ENCODE results near the gene MN1. TPM values are rescaled to one million over a fixed set of nuclear protein-coding genes. Genes with fewer than 3 reads are reported as not detected.
A peak's percentile ranks its signal among the peaks of the same experiment; 100 is the strongest.

Gene MN1
- total and polyA plus RNA-seq, 2 of the 8 experiments (the other 6 are each of a cell fraction or from before 2014, with no cell fraction given): 3.1 to 4.9 TPM

GRCh38 chr22:27845644-27846043 is 44.1 kb upstream of the MN1 start:
- peaks cover 5 to 25% (median 17%) of the 10 kb centered on the region in 4 experiments for H3K4me1 ChIP-seq (replicated peaks in 1 of 4; ENCODE audit: control insufficient read depth in 3 of 4, insufficient read depth in 4 of 4, low read length in 3 of 4)
- H3K9me3 ChIP-seq (ENCODE audit: insufficient read depth in 2 of 2, low read depth in 1 of 2, low read length in 1 of 2): no peaks in the 10 kb centered on the region
- H2AK5ac ChIP-seq (ENCODE audit: low read depth, low read length): peak overlapping the region; percentile 42; the same call in 1 of the 2 replicates
- no peak overlapping the region for H2BK15ac ChIP-seq (ENCODE audit: low read length)
- H3K27me3 ChIP-seq (replicated peaks in 1 of 4; ENCODE audit: control insufficient read depth in 3 of 4, extremely low read depth in 1 of 4, insufficient read depth in 3 of 4, low read length in 3 of 4): no peaks in the 10 kb centered on the region
- no peak overlapping the region for H3K23ac ChIP-seq (ENCODE audit: insufficient read length)
- no peak overlapping the region for H3K56ac ChIP-seq (replicated peaks; ENCODE audit: insufficient read length, low read depth, low read length)
- no peak overlapping the region for H4K5ac ChIP-seq (ENCODE audit: insufficient read length, low read depth, low read length)
- no peak overlapping the region for H2BK5ac ChIP-seq (ENCODE audit: low read depth, low read length)
- no peak overlapping the region for H2BK120ac ChIP-seq (replicated peaks; ENCODE audit: low read depth, low read length)
- FAIRE-seq: no peak
- H4K20me1 ChIP-seq (replicated peaks in 1 of 2; ENCODE audit: control insufficient read depth in 1 of 2, insufficient read depth in 2 of 2, low read length in 2 of 2): peaks cover 0 to 1% of the 10 kb centered on the region in 2 experiments
- H2BK20ac ChIP-seq (ENCODE audit: low read length): no peak overlapping the region
- DNase-seq (ENCODE audit: low read depth in 1 of 2, low spot score in 2 of 2): no peak
- no peak overlapping the region for H2BK12ac ChIP-seq (ENCODE audit: low read depth, low read length)
- no peaks in the 10 kb centered on the region; the same call in 1 of the 2 replicates for H3K79me1 ChIP-seq (ENCODE audit: low read depth, low read length)
- H3K9ac ChIP-seq (replicated peaks in 1 of 4; ENCODE audit: extremely low read depth in 1 of 4, low read depth in 3 of 4, low read length in 3 of 4): no peak overlapping the region
- no peak overlapping the region for H3K4me3 ChIP-seq (ENCODE audit: extremely low read depth in 1 of 4, insufficient read depth in 2 of 4, low read depth in 3 of 4, low read length in 4 of 4)
- H3K18ac ChIP-seq (ENCODE audit: extremely low read depth, low read length): no peak overlapping the region
- H3K36me3 ChIP-seq (ENCODE audit: control insufficient read depth in 2 of 4, insufficient read depth in 4 of 4, low read length in 3 of 4): peaks cover 0 to 12% (median 0%) of the 10 kb centered on the region in 4 experiments; a peak in 3 of 8 replicates
- CTCF ChIA-PET (ENCODE audit: partially characterized antibody): no interaction called here
- no peaks in the 10 kb centered on the region; the same call in 1 of the 2 replicates for H3K23me2 ChIP-seq (ENCODE audit: low read depth, low read length)
- WGBS, 2 experiments (ENCODE audit: extremely low coverage in 1 of 2, insufficient coverage in 1 of 2, insufficient read length in 1 of 2, insufficient replicate concordance in 2 of 2, low coverage in 1 of 2, low lambda C conversion rate in 2 of 2, missing lambda C conversion rate in 1 of 2): 73% methylated on average over 7 of the region's 7 CpGs; no CpG with 5 or more reads in 1 of the 2 experiments
- POLR2A ChIA-PET (ENCODE audit: partially characterized antibody): no interaction called here
- H3K27ac ChIP-seq (ENCODE audit: low read depth, low read length): no peak overlapping the region
- no peak overlapping the region for H4K8ac ChIP-seq (ENCODE audit: extremely low read depth, insufficient read depth, low read length)
- H3K79me2 ChIP-seq (ENCODE audit: control insufficient read depth in 1 of 2, insufficient read depth in 2 of 2, low read length in 2 of 2): no peaks in the 10 kb centered on the region
- H4K91ac ChIP-seq (replicated peaks; ENCODE audit: insufficient read length, low read length): no peak overlapping the region
- no peak overlapping the region for H3K14ac ChIP-seq (ENCODE audit: insufficient read length)
- no peak overlapping the region for H2AFZ ChIP-seq (ENCODE audit: low read length)
- H3K4ac ChIP-seq (replicated peaks; ENCODE audit: insufficient read length, low read depth, low read length): no peak overlapping the region
- no peak overlapping the region for H3K4me2 ChIP-seq (ENCODE audit: insufficient read depth in 1 of 2, low read depth in 2 of 2, low read length in 2 of 2)
- TF ChIP-seq E2F6 (IDR thresholded peaks at IDR 0.05) (no peak), USF2 (IDR thresholded peaks at IDR 0.05; ENCODE audit: low read length) (no peak), MAFK (IDR thresholded peaks at IDR 0.05; ENCODE audit: low read depth, low read length) (no peak), ATF2 (IDR thresholded peaks at IDR 0.05; ENCODE audit: low read length) (no peak)
